Neuron (in vitro differentiated cells): Measurements from ENCODE around the gene SIPA1L3.

Experiments used
- H2AFZ ChIP-seq: one replicate; pipeline ENCODE4 v1.6.1; 2013; ENCODE audit warnings: low read depth, mild to moderate bottlenecking, inconsistent platforms, low read length, moderate library complexity
- H3K27me3 ChIP-seq: one replicate; pipeline ENCODE4 v1.6.1; 2013; ENCODE audit warnings: low read length; ENCODE audit not compliant: insufficient read depth
- H3K36me3 ChIP-seq: one replicate; pipeline ENCODE4 v1.6.1; 2013; ENCODE audit warnings: low read length; ENCODE audit not compliant: insufficient read depth
- H3K4me1 ChIP-seq: one replicate; pipeline ENCODE4 v1.6.1; 2013; ENCODE audit warnings: low read length; ENCODE audit not compliant: insufficient read depth
- H3K4me3 ChIP-seq: 2 replicates; pipeline ENCODE4 v1.5.1; 2013; ENCODE audit warnings: mild to moderate bottlenecking, low read length, moderate library complexity
- H3K9me3 ChIP-seq: one replicate; pipeline ENCODE4 v1.6.1; 2013; ENCODE audit warnings: low read length

The SIPA1L3 gene

GRCh38 chr19:38142176-38143035 lies 235.4 kb downstream of the SIPA1L3 start:
- peaks cover 7% of the 10 kb centered on the region for H3K36me3 ChIP-seq
- no peak overlapping the region for H3K4me3 ChIP-seq
- no peaks in the 10 kb centered on the region for H3K4me1 ChIP-seq
- H2AFZ ChIP-seq, result no peak overlapping the region
- no peaks in the 10 kb centered on the region for H3K9me3 ChIP-seq
- no peaks in the 10 kb centered on the region for H3K27me3 ChIP-seq

GRCh38 chr19:38143847-38144246 lies 236.8 kb downstream of the SIPA1L3 start:
- no peak overlapping the region for H3K4me3 ChIP-seq
- H3K36me3 ChIP-seq, result peaks cover 7% of the 10 kb centered on the region
- no peaks in the 10 kb centered on the region for H3K27me3 ChIP-seq
- no peaks in the 10 kb centered on the region for H3K4me1 ChIP-seq
- no peak overlapping the region for H2AFZ ChIP-seq
- no peaks in the 10 kb centered on the region for H3K9me3 ChIP-seq

GRCh38 chr19:38144667-38145066 lies 237.7 kb downstream of the SIPA1L3 start:
- Histone ChIP-seq H3K9me3 (no peaks in the 10 kb centered on the region), H3K4me1 (no peaks in the 10 kb centered on the region), H2AFZ (no peak overlapping the region), H3K4me3 (no peak overlapping the region), H3K27me3 (no peaks in the 10 kb centered on the region), H3K36me3 (peaks cover 7% of the 10 kb centered on the region)

DNA sequence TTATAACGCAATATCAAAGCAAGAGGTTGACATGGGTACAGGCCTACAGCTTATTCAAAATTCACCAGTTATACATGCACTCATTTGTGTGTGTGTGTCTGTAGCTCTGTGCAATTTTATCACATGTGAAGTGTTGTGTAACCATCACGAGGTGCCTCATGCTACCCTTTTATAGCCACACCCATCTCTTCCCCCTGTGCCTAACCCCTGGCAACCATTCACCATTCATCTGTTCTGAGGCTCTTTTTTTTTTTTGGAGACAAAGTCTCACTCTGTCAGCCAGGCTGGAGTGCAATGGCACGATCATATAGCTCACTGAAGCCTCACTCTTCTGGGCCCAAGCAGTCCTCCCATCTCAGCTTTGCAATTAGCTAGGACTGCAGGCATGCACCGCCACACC lies 238.6 kb downstream of the SIPA1L3 start:
- Histone ChIP-seq H3K4me1 (no peaks in the 10 kb centered on the region), H2AFZ (no peak overlapping the region), H3K27me3 (no peaks in the 10 kb centered on the region), H3K4me3 (no peak overlapping the region), H3K9me3 (no peaks in the 10 kb centered on the region), H3K36me3 (peaks cover 7% of the 10 kb centered on the region)

- Histone ChIP-seq H3K9me3 (no peaks in the 10 kb centered on the region), H3K4me3 (no peak overlapping the region), H3K27me3 (no peaks in the 10 kb centered on the region), H3K4me1 (no peaks in the 10 kb centered on the region), H2AFZ (no peak overlapping the region), H3K36me3 (peaks cover 27% of the 10 kb centered on the region)
Observed at GRCh38 chr19:38148337-38148736, 241.3 kb downstream of the SIPA1L3 start.

- Histone ChIP-seq H3K4me3 (no peak overlapping the region), H3K9me3 (no peaks in the 10 kb centered on the region), H3K36me3 (peaks cover 32% of the 10 kb centered on the region), H3K27me3 (no peaks in the 10 kb centered on the region), H3K4me1 (no peaks in the 10 kb centered on the region), H2AFZ (no peak overlapping the region)
Observed at GRCh38 chr19:38149661-38150061, 242.7 kb downstream of the SIPA1L3 start.

DNA sequence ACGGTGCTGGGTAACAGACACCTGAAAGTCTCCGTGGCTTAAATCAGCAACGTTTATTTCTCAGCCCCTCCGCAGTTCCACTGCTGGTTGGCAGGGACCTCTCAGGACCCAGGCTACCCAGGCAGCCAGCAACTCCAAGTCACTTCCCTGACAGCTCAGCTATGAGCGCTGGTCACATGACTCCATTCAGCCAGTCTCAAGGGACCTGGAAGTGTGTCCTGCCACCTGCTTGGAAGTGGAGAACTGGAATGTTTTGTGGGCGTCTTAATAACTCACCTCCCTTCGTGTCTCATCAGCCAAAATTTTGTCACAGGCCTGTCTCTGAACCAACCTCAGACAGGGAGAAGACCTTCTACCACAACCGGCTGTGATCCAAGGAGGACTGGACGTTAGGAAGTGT lies 244.2 kb downstream of the SIPA1L3 start:
- Histone ChIP-seq H3K27me3 (no peaks in the 10 kb centered on the region), H3K4me1 (no peaks in the 10 kb centered on the region), H3K9me3 (no peaks in the 10 kb centered on the region), H3K36me3 (peaks cover 24% of the 10 kb centered on the region), H2AFZ (no peak overlapping the region), H3K4me3 (no peak overlapping the region)

GRCh38 chr19:38152461-38153379 lies 245.7 kb downstream of the SIPA1L3 start:
- Histone ChIP-seq H3K27me3 (no peaks in the 10 kb centered on the region), H3K4me1 (no peaks in the 10 kb centered on the region), H2AFZ (no peak overlapping the region), H3K9me3 (no peaks in the 10 kb centered on the region), H3K4me3 (no peak overlapping the region), H3K36me3 (peaks cover 24% of the 10 kb centered on the region)

DNA sequence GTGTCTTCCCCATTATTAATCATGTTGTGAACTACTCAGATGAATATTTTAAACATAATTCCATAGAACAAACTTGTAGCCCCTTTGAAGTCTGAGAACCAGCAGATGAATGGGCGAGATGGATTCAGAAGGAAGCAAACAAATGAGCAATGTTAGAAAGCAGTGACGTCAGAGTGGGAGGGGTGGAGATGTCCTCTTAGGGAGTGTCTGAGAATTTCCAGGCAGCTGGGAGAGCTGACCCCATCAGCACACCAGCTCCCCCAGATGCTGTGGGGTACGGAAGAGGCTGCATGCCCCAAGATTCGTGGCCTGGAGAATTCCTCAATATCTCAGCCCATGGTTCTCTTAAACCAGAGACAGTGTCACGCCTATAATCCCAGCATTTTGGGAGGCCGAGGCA lies 248.4 kb downstream of the SIPA1L3 start:
- no peak overlapping the region for H3K4me3 ChIP-seq
- peaks cover 29% of the 10 kb centered on the region for H3K36me3 ChIP-seq
- no peaks in the 10 kb centered on the region for H3K4me1 ChIP-seq
- H3K9me3 ChIP-seq, result no peaks in the 10 kb centered on the region
- no peaks in the 10 kb centered on the region for H3K27me3 ChIP-seq
- H2AFZ ChIP-seq, result no peak overlapping the region

- H3K4me3 ChIP-seq, result no peak overlapping the region
- no peak overlapping the region for H2AFZ ChIP-seq
- H3K9me3 ChIP-seq, result peaks cover 11% of the 10 kb centered on the region
- no peaks in the 10 kb centered on the region for H3K4me1 ChIP-seq
- H3K27me3 ChIP-seq, result no peaks in the 10 kb centered on the region
- peaks cover 25% of the 10 kb centered on the region for H3K36me3 ChIP-seq
Observed at GRCh38 chr19:38158730-38159129, 251.7 kb downstream of the SIPA1L3 start.

GRCh38 chr19:38162094-38162493 lies 255.1 kb downstream of the SIPA1L3 start:
- Histone ChIP-seq H3K4me1 (no peaks in the 10 kb centered on the region), H2AFZ (no peak overlapping the region), H3K36me3 (peaks cover 40% of the 10 kb centered on the region), H3K9me3 (peaks cover 11% of the 10 kb centered on the region), H3K27me3 (no peaks in the 10 kb centered on the region), H3K4me3 (no peak overlapping the region)

- H3K4me3 ChIP-seq, result no peak overlapping the region
- no peak overlapping the region for H2AFZ ChIP-seq
- H3K27me3 ChIP-seq, result no peaks in the 10 kb centered on the region
- peaks cover 11% of the 10 kb centered on the region for H3K9me3 ChIP-seq
- no peaks in the 10 kb centered on the region for H3K4me1 ChIP-seq
- H3K36me3 ChIP-seq, result peaks cover 45% of the 10 kb centered on the region
Observed at GRCh38 chr19:38162632-38163031, 255.6 kb downstream of the SIPA1L3 start.
